ENCODE data around the gene B2M.

GRCh38 chr15:44728576-44729407 is 17.5 kb downstream of the B2M start:
- TF ChIP-seq POLR2AphosphoS5 (IDR thresholded peaks at IDR 0.05; ENCODE audit: insufficient read depth in 1 of 2, low read depth in 1 of 2) (peak; percentile 98 to 99), CTCF (IDR thresholded peaks at IDR 0.05) (no peak), POLR2A (IDR thresholded peaks at IDR 0.05) (peak in 1 of 2 donors; percentile 83)

All from vagina (tissue), 2 donors.